ENCODE measurements around the gene FNIP1.
"Not testable (repeated sequence)": the region's sequence is repeated elsewhere in the genome, so short reads cannot be mapped to it uniquely, and the experiment has no call there.

Gene FNIP1

GRCh38 chr5:131607418-131607817, 189.4 kb downstream of the FNIP1 start:
- in situ Hi-C loops (cut with HindIII; ENCODE audit: low sequenced_read_pairs): no loop called here
- no peak overlapping the region for H3K4me3 ChIP-seq (ENCODE audit: low read depth, low read length)
- DNase-seq (ENCODE audit: low read depth, low spot score): no peak
- TF ChIP-seq, protein P1, sequence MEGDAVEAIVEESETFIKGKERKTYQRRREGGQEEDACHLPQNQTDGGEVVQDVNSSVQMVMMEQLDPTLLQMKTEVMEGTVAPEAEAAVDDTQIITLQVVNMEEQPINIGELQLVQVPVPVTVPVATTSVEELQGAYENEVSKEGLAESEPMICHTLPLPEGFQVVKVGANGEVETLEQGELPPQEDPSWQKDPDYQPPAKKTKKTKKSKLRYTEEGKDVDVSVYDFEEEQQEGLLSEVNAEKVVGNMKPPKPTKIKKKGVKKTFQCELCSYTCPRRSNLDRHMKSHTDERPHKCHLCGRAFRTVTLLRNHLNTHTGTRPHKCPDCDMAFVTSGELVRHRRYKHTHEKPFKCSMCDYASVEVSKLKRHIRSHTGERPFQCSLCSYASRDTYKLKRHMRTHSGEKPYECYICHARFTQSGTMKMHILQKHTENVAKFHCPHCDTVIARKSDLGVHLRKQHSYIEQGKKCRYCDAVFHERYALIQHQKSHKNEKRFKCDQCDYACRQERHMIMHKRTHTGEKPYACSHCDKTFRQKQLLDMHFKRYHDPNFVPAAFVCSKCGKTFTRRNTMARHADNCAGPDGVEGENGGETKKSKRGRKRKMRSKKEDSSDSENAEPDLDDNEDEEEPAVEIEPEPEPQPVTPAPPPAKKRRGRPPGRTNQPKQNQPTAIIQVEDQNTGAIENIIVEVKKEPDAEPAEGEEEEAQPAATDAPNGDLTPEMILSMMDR (IDR thresholded peaks at IDR 0.05; ENCODE audit: low read depth, low read length): no peak

GRCh38 chr5:131605086-131605485, 191.7 kb downstream of the FNIP1 start:
- DNase-seq (ENCODE audit: low read depth, low spot score): no peak
- in situ Hi-C loops (cut with HindIII; ENCODE audit: low sequenced_read_pairs): no loop called here

DNA sequence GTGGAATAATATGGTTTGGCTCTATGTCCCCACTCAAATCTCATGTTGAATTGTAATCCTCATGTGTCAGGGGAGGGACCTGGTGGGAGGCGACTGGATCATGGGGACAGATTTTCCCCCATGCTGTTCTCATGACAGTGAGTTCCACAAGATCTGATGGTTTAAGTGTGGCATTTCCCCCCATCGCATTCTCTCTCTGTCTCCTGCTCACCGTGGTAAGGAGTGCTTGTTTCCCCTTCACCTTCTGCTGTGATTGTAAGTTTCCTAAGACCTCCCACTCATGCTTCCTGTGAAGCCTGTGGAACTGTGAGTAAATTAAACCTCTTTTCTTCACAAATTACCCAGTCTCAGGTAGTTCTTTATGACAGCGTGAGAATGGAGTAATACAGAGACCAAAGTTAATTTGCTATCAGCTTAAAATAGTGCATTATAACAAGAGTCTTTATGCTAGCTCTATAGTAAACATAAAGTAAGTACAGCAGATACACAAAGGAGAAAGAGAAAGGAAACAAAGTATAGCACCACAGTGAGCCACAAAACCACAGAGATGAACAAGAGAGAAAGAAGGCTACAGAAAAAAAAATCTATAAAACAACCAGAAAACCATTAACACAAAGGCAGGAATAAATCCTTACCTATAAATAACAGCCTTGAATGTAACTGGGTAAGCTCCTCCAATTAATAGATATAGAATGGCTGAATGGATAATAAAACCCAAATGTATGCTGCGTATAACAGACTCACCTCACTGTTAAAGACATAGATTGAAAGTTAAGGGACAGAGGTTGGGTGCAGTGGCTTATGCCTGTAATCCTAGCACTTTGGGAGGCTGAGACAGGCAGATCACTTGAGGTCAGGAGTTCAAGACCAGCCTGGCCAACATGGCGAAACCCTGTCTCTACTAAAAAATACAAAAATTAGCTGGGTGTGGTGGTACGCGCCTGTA, 201.5 kb downstream of the FNIP1 start:
- no peak overlapping the region for H3K4me3 ChIP-seq (ENCODE audit: low read depth, low read length)
- DNase-seq (ENCODE audit: low read depth, low spot score): no peak

More at GRCh38 chr5:131605086-131605485, 191.7 kb downstream of the FNIP1 start:
- no peak overlapping the region for H3K4me3 ChIP-seq (ENCODE audit: low read depth, low read length)
- TF ChIP-seq, protein P1 (IDR thresholded peaks at IDR 0.05; ENCODE audit: low read depth, low read length): no peak

GRCh38 chr5:131593921-131594320, 202.9 kb downstream of the FNIP1 start:
- DNase-seq (ENCODE audit: low read depth, low spot score): no peak
- TF ChIP-seq, protein P1 (IDR thresholded peaks at IDR 0.05; ENCODE audit: low read depth, low read length): no peak
- no peak overlapping the region for H3K4me3 ChIP-seq (ENCODE audit: low read depth, low read length)
- in situ Hi-C loops (cut with HindIII; ENCODE audit: low sequenced_read_pairs): no loop called here

More for the DNA sequence above, 201.5 kb downstream of the FNIP1 start:
- TF ChIP-seq, protein P1 (IDR thresholded peaks at IDR 0.05; ENCODE audit: low read depth, low read length): no peak
- in situ Hi-C loops (cut with HindIII; ENCODE audit: low sequenced_read_pairs): no loop called here

DNA sequence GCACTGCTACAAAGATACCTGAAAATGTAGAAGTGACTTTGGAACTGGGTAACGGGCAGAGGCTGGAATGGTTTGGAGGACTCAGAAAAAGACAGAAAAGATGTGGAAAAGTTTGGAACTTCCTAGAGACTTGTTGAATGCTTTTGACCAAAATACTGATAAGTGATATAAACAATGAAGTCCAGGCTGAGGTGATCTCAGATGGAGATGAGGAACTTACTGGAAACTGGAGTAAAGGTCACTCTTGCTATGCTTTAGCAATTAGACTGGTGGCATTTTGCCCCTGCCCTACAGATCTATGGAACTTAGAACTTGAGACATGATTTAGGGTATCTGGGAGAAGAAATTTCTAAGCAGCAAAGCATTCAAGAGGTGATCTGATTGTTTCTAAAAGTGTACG, 203.4 kb downstream of the FNIP1 start:
- DNase-seq (ENCODE audit: low read depth, low spot score); H3K4me3 ChIP-seq (ENCODE audit: low read depth, low read length); in situ Hi-C loops (cut with HindIII; ENCODE audit: low sequenced_read_pairs): not testable (repeated sequence)

Measured in astrocyte of the spinal cord (primary cell).